ENCODE measurements around the gene YLPM1.
A peak's percentile ranks its signal among the peaks of the same experiment; 100 is the strongest.

Gene YLPM1

GRCh38 chr14:74836251-74836960 is 73.3 kb downstream of the YLPM1 start:
- H3K9me3 ChIP-seq (ENCODE audit: control insufficient read depth, low read length): no peaks in the 10 kb centered on the region
- H3K4me3 ChIP-seq (ENCODE audit: insufficient read depth, low read depth, low read length, poor library complexity, severe bottlenecking): no peak overlapping the region
- H3K27ac ChIP-seq (ENCODE audit: insufficient read depth, low read length, poor library complexity, severe bottlenecking): no peak overlapping the region
- no peak for DNase-seq
- no peaks in the 10 kb centered on the region for H3K27me3 ChIP-seq (replicated peaks; ENCODE audit: control insufficient read depth, insufficient read depth, low read length, poor library complexity, severe bottlenecking)
- no peaks in the 10 kb centered on the region for H3K36me3 ChIP-seq (ENCODE audit: control insufficient read depth, insufficient read depth, low read length)
- H3K4me1 ChIP-seq (ENCODE audit: control insufficient read depth, insufficient read depth, low read length, poor library complexity, severe bottlenecking): peaks cover 24% of the 10 kb centered on the region

GRCh38 chr14:74838166-74838565 is 75.0 kb downstream of the YLPM1 start:
- H3K9me3 ChIP-seq (ENCODE audit: control insufficient read depth, low read length): no peaks in the 10 kb centered on the region
- no peak for DNase-seq
- no peaks in the 10 kb centered on the region for H3K36me3 ChIP-seq (ENCODE audit: control insufficient read depth, insufficient read depth, low read length)
- H3K27ac ChIP-seq (ENCODE audit: insufficient read depth, low read length, poor library complexity, severe bottlenecking): peak overlapping the region; percentile 73
- no peaks in the 10 kb centered on the region for H3K27me3 ChIP-seq (replicated peaks; ENCODE audit: control insufficient read depth, insufficient read depth, low read length, poor library complexity, severe bottlenecking)
- peaks cover 33% of the 10 kb centered on the region for H3K4me1 ChIP-seq (ENCODE audit: control insufficient read depth, insufficient read depth, low read length, poor library complexity, severe bottlenecking)
- H3K4me3 ChIP-seq (ENCODE audit: insufficient read depth, low read depth, low read length, poor library complexity, severe bottlenecking): peak overlapping the region; percentile 13

DNA sequence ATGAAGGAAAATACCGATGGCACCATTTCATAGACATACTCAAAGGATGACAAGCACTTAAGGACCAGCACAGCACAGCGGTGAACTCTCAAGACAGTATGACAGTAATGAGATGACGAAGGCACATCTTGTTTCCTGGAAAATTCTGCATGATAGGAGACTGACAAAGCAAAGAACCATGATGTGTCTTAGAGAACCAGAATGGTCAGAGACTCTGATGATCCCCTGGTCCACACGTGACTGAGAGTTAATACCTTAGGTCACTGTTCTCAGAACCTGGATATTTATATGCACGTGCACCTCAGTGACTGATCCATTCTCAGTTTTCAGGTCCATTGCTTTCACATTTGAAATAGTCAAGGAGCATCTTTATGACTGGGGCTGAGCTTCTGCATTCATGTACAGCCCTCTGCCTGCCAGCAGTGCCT is 77.5 kb downstream of the YLPM1 start:
- no peak for DNase-seq
- H3K27ac ChIP-seq (ENCODE audit: insufficient read depth, low read length, poor library complexity, severe bottlenecking): no peak overlapping the region
- H3K4me3 ChIP-seq (ENCODE audit: insufficient read depth, low read depth, low read length, poor library complexity, severe bottlenecking): no peak overlapping the region
- H3K27me3 ChIP-seq (replicated peaks; ENCODE audit: control insufficient read depth, insufficient read depth, low read length, poor library complexity, severe bottlenecking): no peaks in the 10 kb centered on the region
- peaks cover 30% of the 10 kb centered on the region for H3K4me1 ChIP-seq (ENCODE audit: control insufficient read depth, insufficient read depth, low read length, poor library complexity, severe bottlenecking)
- no peaks in the 10 kb centered on the region for H3K36me3 ChIP-seq (ENCODE audit: control insufficient read depth, insufficient read depth, low read length)
- no peaks in the 10 kb centered on the region for H3K9me3 ChIP-seq (ENCODE audit: control insufficient read depth, low read length)

- no peak for DNase-seq
- Histone ChIP-seq H3K4me3 (ENCODE audit: insufficient read depth, low read depth, low read length, poor library complexity, severe bottlenecking) (no peak overlapping the region), H3K27me3 (replicated peaks; ENCODE audit: control insufficient read depth, insufficient read depth, low read length, poor library complexity, severe bottlenecking) (no peaks in the 10 kb centered on the region), H3K9me3 (ENCODE audit: control insufficient read depth, low read length) (no peaks in the 10 kb centered on the region), H3K27ac (ENCODE audit: insufficient read depth, low read length, poor library complexity, severe bottlenecking) (no peak overlapping the region), H3K4me1 (ENCODE audit: control insufficient read depth, insufficient read depth, low read length, poor library complexity, severe bottlenecking) (peaks cover 21% of the 10 kb centered on the region), H3K36me3 (ENCODE audit: control insufficient read depth, insufficient read depth, low read length) (no peaks in the 10 kb centered on the region)
Measured at GRCh38 chr14:74841230-74842207, 78.4 kb downstream of the YLPM1 start.

DNA sequence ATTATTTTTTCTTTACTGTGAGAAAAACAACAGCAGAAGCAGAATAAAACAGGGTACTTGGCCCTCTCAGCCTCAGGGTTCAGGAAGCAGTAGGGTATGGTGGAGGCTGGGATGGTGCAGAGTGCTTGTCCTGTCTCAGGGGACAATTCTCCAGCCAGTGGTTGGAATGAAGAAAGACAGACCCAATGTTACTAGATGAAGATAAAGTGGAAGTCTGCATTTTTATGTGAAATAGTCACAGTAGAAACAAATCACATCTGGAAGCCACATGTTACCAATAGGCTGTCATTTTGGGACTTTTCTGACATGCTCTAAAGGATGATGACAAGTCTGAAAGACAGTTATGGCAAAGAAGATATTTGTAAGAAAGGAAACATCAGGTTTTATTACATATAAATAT is 80.5 kb downstream of the YLPM1 start:
- no peak overlapping the region for H3K27ac ChIP-seq (ENCODE audit: insufficient read depth, low read length, poor library complexity, severe bottlenecking)

GRCh38 chr14:74846168-74846567 is 83.1 kb downstream of the YLPM1 start:
- Histone ChIP-seq H3K27ac (ENCODE audit: insufficient read depth, low read length, poor library complexity, severe bottlenecking) (no peak overlapping the region), H3K9me3 (ENCODE audit: control insufficient read depth, low read length) (no peaks in the 10 kb centered on the region), H3K36me3 (ENCODE audit: control insufficient read depth, insufficient read depth, low read length) (no peaks in the 10 kb centered on the region), H3K4me1 (ENCODE audit: control insufficient read depth, insufficient read depth, low read length, poor library complexity, severe bottlenecking) (peaks cover 12% of the 10 kb centered on the region), H3K4me3 (ENCODE audit: insufficient read depth, low read depth, low read length, poor library complexity, severe bottlenecking) (no peak overlapping the region), H3K27me3 (replicated peaks; ENCODE audit: control insufficient read depth, insufficient read depth, low read length, poor library complexity, severe bottlenecking) (no peaks in the 10 kb centered on the region)
- DNase-seq: no peak

More for the DNA sequence above, 80.5 kb downstream of the YLPM1 start:
- DNase-seq: no peak
- H3K9me3 ChIP-seq (ENCODE audit: control insufficient read depth, low read length): no peaks in the 10 kb centered on the region
- no peak overlapping the region for H3K4me3 ChIP-seq (ENCODE audit: insufficient read depth, low read depth, low read length, poor library complexity, severe bottlenecking)
- peaks cover 12% of the 10 kb centered on the region for H3K4me1 ChIP-seq (ENCODE audit: control insufficient read depth, insufficient read depth, low read length, poor library complexity, severe bottlenecking)
- H3K36me3 ChIP-seq (ENCODE audit: control insufficient read depth, insufficient read depth, low read length): no peaks in the 10 kb centered on the region
- no peaks in the 10 kb centered on the region for H3K27me3 ChIP-seq (replicated peaks; ENCODE audit: control insufficient read depth, insufficient read depth, low read length, poor library complexity, severe bottlenecking)

DNA sequence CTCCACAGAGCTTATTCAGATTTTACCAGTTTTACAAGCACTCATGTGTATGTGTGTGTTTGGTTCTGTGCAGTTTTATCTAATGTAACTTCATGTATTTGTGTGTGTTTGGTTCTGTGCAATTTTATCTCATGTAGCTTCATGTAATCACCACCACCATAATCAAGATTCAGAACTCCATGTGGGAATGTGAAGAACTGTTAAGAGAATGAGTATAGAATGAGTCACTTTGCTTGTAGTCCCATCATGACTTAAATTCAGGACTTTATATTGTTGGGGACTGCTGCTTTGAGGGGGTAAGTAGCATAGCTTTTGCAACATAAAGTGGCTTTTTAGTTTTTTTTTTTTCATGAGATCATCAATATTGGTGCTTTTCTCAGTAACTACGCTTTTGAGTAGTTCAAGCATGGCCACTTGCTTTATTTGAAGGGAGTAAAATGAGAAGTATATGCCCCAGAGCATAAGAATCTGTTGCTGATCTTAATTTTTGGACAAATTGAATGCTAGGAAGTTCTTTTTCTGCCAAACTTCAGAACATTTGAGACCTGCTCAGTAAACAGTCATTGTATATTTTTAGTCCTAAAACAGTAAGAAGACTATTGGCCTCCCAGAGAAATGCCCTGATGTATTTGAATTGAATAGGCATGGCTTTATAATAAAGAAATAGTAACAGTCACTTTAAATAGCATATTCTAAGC is 84.0 kb downstream of the YLPM1 start:
- no peak overlapping the region for H3K4me3 ChIP-seq (ENCODE audit: insufficient read depth, low read depth, low read length, poor library complexity, severe bottlenecking)
- DNase-seq: no peak
- no peak overlapping the region for H3K27ac ChIP-seq (ENCODE audit: insufficient read depth, low read length, poor library complexity, severe bottlenecking)
- H3K9me3 ChIP-seq (ENCODE audit: control insufficient read depth, low read length): no peaks in the 10 kb centered on the region
- H3K4me1 ChIP-seq (ENCODE audit: control insufficient read depth, insufficient read depth, low read length, poor library complexity, severe bottlenecking): peaks cover 4% of the 10 kb centered on the region
- no peaks in the 10 kb centered on the region for H3K27me3 ChIP-seq (replicated peaks; ENCODE audit: control insufficient read depth, insufficient read depth, low read length, poor library complexity, severe bottlenecking)
- H3K36me3 ChIP-seq (ENCODE audit: control insufficient read depth, insufficient read depth, low read length): no peaks in the 10 kb centered on the region

GRCh38 chr14:74848768-74849167 is 85.7 kb downstream of the YLPM1 start:
- no peak for DNase-seq
- no peaks in the 10 kb centered on the region for H3K27me3 ChIP-seq (replicated peaks; ENCODE audit: control insufficient read depth, insufficient read depth, low read length, poor library complexity, severe bottlenecking)
- H3K36me3 ChIP-seq (ENCODE audit: control insufficient read depth, insufficient read depth, low read length): no peaks in the 10 kb centered on the region
- H3K27ac ChIP-seq (ENCODE audit: insufficient read depth, low read length, poor library complexity, severe bottlenecking): no peak overlapping the region
- H3K9me3 ChIP-seq (ENCODE audit: control insufficient read depth, low read length): no peaks in the 10 kb centered on the region
- H3K4me1 ChIP-seq (ENCODE audit: control insufficient read depth, insufficient read depth, low read length, poor library complexity, severe bottlenecking): no peaks in the 10 kb centered on the region
- H3K4me3 ChIP-seq (ENCODE audit: insufficient read depth, low read depth, low read length, poor library complexity, severe bottlenecking): no peak overlapping the region

GRCh38 chr14:74852922-74853530 is 89.9 kb downstream of the YLPM1 start:
- H3K4me1 ChIP-seq (ENCODE audit: control insufficient read depth, insufficient read depth, low read length, poor library complexity, severe bottlenecking): no peaks in the 10 kb centered on the region

More at GRCh38 chr14:74852922-74853530, 89.9 kb downstream of the YLPM1 start:
- H3K27me3 ChIP-seq (replicated peaks; ENCODE audit: control insufficient read depth, insufficient read depth, low read length, poor library complexity, severe bottlenecking): no peaks in the 10 kb centered on the region
- no peaks in the 10 kb centered on the region for H3K9me3 ChIP-seq (ENCODE audit: control insufficient read depth, low read length)
- DNase-seq: no peak
- no peaks in the 10 kb centered on the region for H3K36me3 ChIP-seq (ENCODE audit: control insufficient read depth, insufficient read depth, low read length)
- H3K4me3 ChIP-seq (ENCODE audit: insufficient read depth, low read depth, low read length, poor library complexity, severe bottlenecking): no peak overlapping the region
- no peak overlapping the region for H3K27ac ChIP-seq (ENCODE audit: insufficient read depth, low read length, poor library complexity, severe bottlenecking)
